Thyroid gland (tissue), 4 donors: ENCODE data around the gene NTN1.

ENCODE experiments used
- CTCF ChIP-seq, 6 experiments: fragments of 200-600 bp in 3 of 6; fragments of 450-650 bp in 3 of 6; sonication (generic) in 3 of 6; IDR thresholded peaks; one replicate each; pipeline ENCODE4 v1.5.1; 2016 to 2019; ENCODE audit warnings: antibody characterized with exemption in 6 of 6, mild to moderate bottlenecking in 2 of 6, inconsistent platforms in 1 of 6, moderate library complexity in 1 of 6
- POLR2A ChIP-seq, 2 donors: fragments of 450-650 bp; IDR thresholded peaks; one replicate each; pipeline ENCODE4 v1.6.1; 2017; ENCODE audit warnings: antibody characterized with exemption in 2 of 2, mild to moderate bottlenecking in 2 of 2, moderate library complexity in 1 of 2

- TF ChIP-seq POLR2A (IDR thresholded peaks at IDR 0.05) (no peak), CTCF (IDR thresholded peaks at IDR 0.05) (no peak)
These were observed 213.2 kb downstream of the NTN1 start for GRCh38 chr17:9234389-9234945.
